HepG2 (cell line): Measurements from ENCODE around the gene PRIMPOL. TPM values are rescaled to one million over a fixed set of nuclear protein-coding genes. Genes with fewer than 3 reads are reported as not detected.
A peak's percentile ranks its signal among the peaks of the same experiment; 100 is the strongest.

ENCODE experiments used
- ATAC-seq: fragments of 200-7000 bp; cut with Tn5 transposase; 3 replicates; pipeline ENCODE4 v1.9.1; 2020; ENCODE audit warnings: mild to moderate bottlenecking, moderate library complexity
- BruUV-seq: library from RNA; stranded (reverse); fragments of 400-500 nt; replicated peaks from 2 replicates; lab custom pipeline; 2021; lab: Mats Ljungman, UMichigan
- CTCF ChIA-PET: fragments of 300-600 bp; formaldehyde crosslinking; extraction: SDS; loops from one replicate; lab custom pipeline; 2021; ENCODE audit warnings: low total read pairs, inconsistent platforms, low intra/inter-chr PET ratio; lab: Yijun Ruan, JAX
- POLR2A ChIA-PET: fragments of 350-600 bp; sonication (Branson Sonifier 250); formaldehyde crosslinking; loops from one replicate; lab custom pipeline; 2020; ENCODE audit warnings: antibody characterized with exemption, inconsistent platforms; lab: Yijun Ruan, JAX
- DNase-seq: peaks from one replicate; pipeline ENCODE4 v3.0.0-alpha.2; 2015; ENCODE audit warnings: low spot score
- FAIRE-seq: peaks from 3 replicates; lab custom pipeline; 2011; peaks lifted over from hg19 to GRCh38; lab: Jason Lieb, UNC
- H2AFZ ChIP-seq: one replicate; pipeline ENCODE4 v1.6.1; 2011; ENCODE audit warnings: low read length, inconsistent platforms
- H3K27ac ChIP-seq: fragments of 300-600 bp; 3 replicates; pipeline ENCODE4 v1.8.0; 2011; ENCODE audit warnings: mixed run types, mild to moderate bottlenecking, mixed read lengths, low read length, inconsistent platforms; ENCODE audit not compliant: insufficient read depth; ENCODE audit errors: extremely low read length
- H3K27me3 ChIP-seq, 2 experiments: fragments of 200-600 bp in 1 of 2; 2 replicates in 1 of 2; 3 replicates in 1 of 2; pipeline versions ENCODE4 v1.6.0 to v1.8.0; 2011; ENCODE audit warnings: low read length in 2 of 2, mild to moderate bottlenecking in 2 of 2, moderate library complexity in 2 of 2, inconsistent platforms in 1 of 2; ENCODE audit not compliant: insufficient read depth in 2 of 2, control insufficient read depth in 1 of 2
- H3K36me3 ChIP-seq, 2 experiments: fragments of 200-600 bp in 1 of 2; replicated peaks in 1 of 2; 2 replicates in 1 of 2; 3 replicates in 1 of 2; pipeline versions ENCODE4 v1.5.1 to v1.8.0; 2011; ENCODE audit warnings: low read length in 2 of 2, inconsistent platforms in 1 of 2; ENCODE audit not compliant: insufficient read depth in 2 of 2, control insufficient read depth in 1 of 2
- H3K4me1 ChIP-seq: 2 replicates; pipeline ENCODE4 v1.5.1; 2012; ENCODE audit warnings: low read length, inconsistent platforms; ENCODE audit not compliant: insufficient read depth
- H3K4me2 ChIP-seq: 2 replicates; pipeline ENCODE4 v1.6.0; 2011; ENCODE audit warnings: low read depth, low read length, inconsistent platforms
- H3K4me3 ChIP-seq, 3 experiments: fragments of 200-600 bp in 1 of 3; sonication (generic), shearing (Covaris generic) in 1 of 3; replicated peaks in 1 of 3; 2 replicates each; pipeline ENCODE4 v1.5.1; 2011 to 2016; ENCODE audit warnings: low read length in 3 of 3, inconsistent platforms in 2 of 3, low read depth in 2 of 3, mild to moderate bottlenecking in 2 of 3, control low read depth in 1 of 3, mixed read lengths in 1 of 3; ENCODE audit not compliant: insufficient read depth in 1 of 3
- H3K79me2 ChIP-seq: one replicate; pipeline ENCODE4 v1.6.1; 2011; ENCODE audit warnings: low read length, inconsistent platforms; ENCODE audit not compliant: insufficient read depth
- H3K9ac ChIP-seq: 2 replicates; pipeline ENCODE4 v1.6.0; 2011; ENCODE audit warnings: mild to moderate bottlenecking, low read depth, low read length, inconsistent platforms; ENCODE audit not compliant: insufficient read depth
- H3K9me3 ChIP-seq: 2 replicates; pipeline ENCODE4 v1.5.1; 2012; ENCODE audit warnings: mild to moderate bottlenecking, low read length
- H4K20me1 ChIP-seq: 2 replicates; pipeline ENCODE4 v1.6.0; 2011; ENCODE audit warnings: inconsistent platforms, mild to moderate bottlenecking, low read length, moderate library complexity; ENCODE audit not compliant: insufficient read depth
- CC2D1A ChIP-seq: sonication (generic); formaldehyde crosslinking; IDR thresholded peaks from 2 replicates; pipeline ENCODE4 v1.8.1; 2023; ENCODE audit warnings: mild to moderate bottlenecking, missing genetic modification reagents
- CEBPB ChIP-seq: IDR thresholded peaks from 2 replicates; pipeline ENCODE4 v1.6.1; 2011; ENCODE audit warnings: low read depth, low read length, improper control_type of control experiment, borderline replicate concordance
- NFE2 ChIP-seq: sonication (generic); formaldehyde crosslinking; IDR thresholded peaks from 2 replicates; pipeline ENCODE4 v1.4.0; 2020; ENCODE audit warnings: missing genetic modification reagents
- PHF5A ChIP-seq: IDR thresholded peaks from one replicate; pipeline ENCODE4 v1.6.1; 2018; ENCODE audit warnings: low read depth, missing genetic modification reagents; ENCODE audit not compliant: unreplicated experiment
- RBM39 ChIP-seq: fragments of 200-400 bp; formaldehyde crosslinking; IDR thresholded peaks from one replicate; pipeline ENCODE4 v1.6.1; 2018; ENCODE audit warnings: antibody characterized with exemption, mild to moderate bottlenecking, low read depth, low read length; ENCODE audit not compliant: poor library complexity, severe bottlenecking
- SRSF1 ChIP-seq: fragments of 200-400 bp; formaldehyde crosslinking; optimal IDR thresholded peaks from 2 replicates; pipeline ENCODE3; 2017; ENCODE audit warnings: mild to moderate bottlenecking, low read depth, low read length, moderate library complexity
- ZNF136 ChIP-seq: sonication (generic); formaldehyde crosslinking; IDR thresholded peaks from 2 replicates; pipeline ENCODE4 v1.8.1; 2022; ENCODE audit warnings: low read depth, mild to moderate bottlenecking, moderate library complexity, missing genetic modification reagents
- ZNF207 ChIP-seq: fragments of 450-650 bp; IDR thresholded peaks from 2 replicates; pipeline ENCODE4 v1.6.1; 2016; ENCODE audit warnings: antibody characterized with exemption, borderline replicate concordance
- ZNF441 ChIP-seq: sonication (generic); formaldehyde crosslinking; IDR thresholded peaks from 2 replicates; pipeline ENCODE4 v1.7.0; 2021; ENCODE audit warnings: missing genetic modification reagents, borderline replicate concordance
- ZNF598 ChIP-seq: sonication (generic); formaldehyde crosslinking; IDR thresholded peaks from 2 replicates; pipeline ENCODE4 v1.5.1; 2020; ENCODE audit warnings: mild to moderate bottlenecking, missing genetic modification reagents, borderline replicate concordance
- ZNF614 ChIP-seq: IDR thresholded peaks from 2 replicates; pipeline ENCODE4 v1.6.1; 2018; ENCODE audit warnings: missing biosample characterization, missing genetic modification reagents, inconsistent platforms, borderline replicate concordance
- WGBS: methylation state at CpG from one replicate; pipeline ENCODE4 v1.1.6; 2017; ENCODE audit warnings: low lambda C conversion rate; 5-methylcytosine and 5-hydroxymethylcytosine counted together
- in situ Hi-C: cut with HindIII; loops from 2 replicates; pipeline ENCODE4 v1.10.0; 2017; ENCODE audit warnings: low pct_unique_long_range_greater_than_20kb; ENCODE audit not compliant: extremely low pct_ligation_motif_present
- intact Hi-C: fragments of 100-400 bp; cut with micrococcal nuclease; formaldehyde crosslinking; loops from one replicate; pipeline ENCODE4 v1.10.0; 2022; ENCODE audit not compliant: unreplicated experiment
- polyA plus RNA-seq, 8 experiments: library from polyadenylated mRNA; depleted of rRNA in 3 of 8; stranded (reverse) in 7 of 8; unstranded in 1 of 8; fragments of >200 nt; fragmentation: Illumina TruSeq in 4 of 8; extraction: Trizol in 4 of 8; gene quantifications; 2 replicates each; pipeline versions ENCODE4 v1.2.1 to v1.2.3, GENCODE V29; 2011 to 2016; ENCODE audit warnings: low read depth in 4 of 8, missing spikeins in 1 of 8, mixed read lengths in 1 of 8; ENCODE audit not compliant: insufficient read depth in 1 of 8
- total RNA-seq, 5 experiments: library from RNA; depleted of rRNA; stranded (reverse); fragments of >200 nt; fragmentation: Illumina TruSeq; extraction: Trizol; gene quantifications; 2 replicates each; pipeline ENCODE4 v1.2.3, GENCODE V29; 2016; ENCODE audit warnings: low read depth in 1 of 5
- TF ChIP-seq, protein P1 (sequence below): sonication (generic); formaldehyde crosslinking; IDR thresholded peaks from 2 replicates; pipeline ENCODE4 v1.5.1; 2020; ENCODE audit warnings: mild to moderate bottlenecking, moderate library complexity, missing genetic modification reagents
- TF ChIP-seq, protein P2 (sequence below): sonication (generic); formaldehyde crosslinking; IDR thresholded peaks from 2 replicates; pipeline ENCODE4 v1.8.0; 2022; ENCODE audit warnings: mild to moderate bottlenecking, missing genetic modification reagents, borderline replicate concordance

Gene PRIMPOL
- total and polyA plus RNA-seq, 2 of the 13 experiments (the other 11 are each of a cell fraction or from before 2014, with no cell fraction given), result 7.3 to 11.0 TPM

DNA sequence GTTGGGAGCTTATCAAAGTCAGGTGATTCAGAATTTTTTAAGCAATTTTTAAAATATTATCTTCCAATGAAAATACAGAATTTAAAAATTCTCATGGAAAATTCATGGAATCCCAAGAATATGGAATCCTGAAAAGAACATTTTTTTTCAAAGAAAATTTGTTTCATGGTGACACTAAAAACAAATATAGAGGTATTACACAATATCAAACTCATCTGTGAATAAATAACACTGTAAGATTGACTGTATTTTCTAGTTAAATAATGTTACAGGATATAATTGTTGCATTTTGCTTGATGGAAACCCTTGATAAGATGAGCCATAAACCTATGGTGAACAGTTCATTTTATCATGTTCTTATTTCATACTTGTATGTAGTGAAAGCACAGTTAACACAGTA, 11.4 kb downstream of the PRIMPOL start:
- intact Hi-C loops (no loop called here), in situ Hi-C loops (no loop called here)
- no peaks in the 10 kb centered on the region for H3K4me1 ChIP-seq
- TF ChIP-seq ZNF614 (CRISPR knock-in tag) (no peak), NFE2 (CRISPR knock-in tag) (no peak), CEBPB (peak; percentile 36; the same call in 1 of the 2 replicates), RBM39 (no peak)
- ChIA-PET CTCF (no interaction called here), POLR2A (no interaction called here)
- BruUV-seq, result no TSS peak
- DNase-seq (no peak), ATAC-seq (no peak), FAIRE-seq (no peak)
- no peaks in the 10 kb centered on the region for H3K9me3 ChIP-seq
- no peak overlapping the region for H3K4me2 ChIP-seq
- H3K79me2 ChIP-seq, result no peaks in the 10 kb centered on the region
- no peaks in the 10 kb centered on the region for H4K20me1 ChIP-seq
- H3K27me3 ChIP-seq, result no peaks in the 10 kb centered on the region
- no peak overlapping the region for H3K9ac ChIP-seq
- peaks cover 0 to 1% of the 10 kb centered on the region in 2 experiments; a peak in 3 of 5 replicates for H3K36me3 ChIP-seq
- no peak overlapping the region for H3K27ac ChIP-seq
- H2AFZ ChIP-seq, result no peak overlapping the region
- no peak overlapping the region for H3K4me3 ChIP-seq

GRCh38 chr4:184662236-184662635, 12.7 kb downstream of the PRIMPOL start:
- Histone ChIP-seq H3K36me3 (peaks cover 0 to 1% of the 10 kb centered on the region in 2 experiments; a peak in 3 of 5 replicates), H4K20me1 (no peaks in the 10 kb centered on the region), H2AFZ (no peak overlapping the region), H3K27ac (no peak overlapping the region), H3K9me3 (no peaks in the 10 kb centered on the region), H3K4me1 (no peaks in the 10 kb centered on the region), H3K79me2 (no peaks in the 10 kb centered on the region), H3K9ac (no peak overlapping the region), H3K4me3 (no peak overlapping the region), H3K27me3 (no peaks in the 10 kb centered on the region), H3K4me2 (no peak overlapping the region)
- in situ Hi-C loops (no loop called here), intact Hi-C loops (no loop called here)
- FAIRE-seq (no peak), ATAC-seq (no peak), DNase-seq (no peak)
- ChIA-PET POLR2A (interaction anchor here (1.7 kb wide), 1 partner anchor 13 kb away, joined by 4 read pairs; the partner anchor contains the start of genes CASP3 and PRIMPOL), CTCF (no interaction called here)
- WGBS, result 100% methylated on average over 1 of the region's 1 CpG
- no TSS peak for BruUV-seq
- no peak for TF ChIP-seq ZNF598 (CRISPR knock-in tag)
- no peak for TF ChIP-seq SRSF1
- no peak for TF ChIP-seq ZNF207
- no peak for TF ChIP-seq PHF5A (CRISPR knock-in tag)
- TF ChIP-seq, protein P1, sequence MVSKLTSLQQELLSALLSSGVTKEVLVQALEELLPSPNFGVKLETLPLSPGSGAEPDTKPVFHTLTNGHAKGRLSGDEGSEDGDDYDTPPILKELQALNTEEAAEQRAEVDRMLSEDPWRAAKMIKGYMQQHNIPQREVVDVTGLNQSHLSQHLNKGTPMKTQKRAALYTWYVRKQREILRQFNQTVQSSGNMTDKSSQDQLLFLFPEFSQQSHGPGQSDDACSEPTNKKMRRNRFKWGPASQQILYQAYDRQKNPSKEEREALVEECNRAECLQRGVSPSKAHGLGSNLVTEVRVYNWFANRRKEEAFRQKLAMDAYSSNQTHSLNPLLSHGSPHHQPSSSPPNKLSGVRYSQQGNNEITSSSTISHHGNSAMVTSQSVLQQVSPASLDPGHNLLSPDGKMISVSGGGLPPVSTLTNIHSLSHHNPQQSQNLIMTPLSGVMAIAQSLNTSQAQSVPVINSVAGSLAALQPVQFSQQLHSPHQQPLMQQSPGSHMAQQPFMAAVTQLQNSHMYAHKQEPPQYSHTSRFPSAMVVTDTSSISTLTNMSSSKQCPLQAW (CRISPR knock-in tag), result no peak
- no peak for TF ChIP-seq ZNF441 (CRISPR knock-in tag)
- TF ChIP-seq, protein P2, sequence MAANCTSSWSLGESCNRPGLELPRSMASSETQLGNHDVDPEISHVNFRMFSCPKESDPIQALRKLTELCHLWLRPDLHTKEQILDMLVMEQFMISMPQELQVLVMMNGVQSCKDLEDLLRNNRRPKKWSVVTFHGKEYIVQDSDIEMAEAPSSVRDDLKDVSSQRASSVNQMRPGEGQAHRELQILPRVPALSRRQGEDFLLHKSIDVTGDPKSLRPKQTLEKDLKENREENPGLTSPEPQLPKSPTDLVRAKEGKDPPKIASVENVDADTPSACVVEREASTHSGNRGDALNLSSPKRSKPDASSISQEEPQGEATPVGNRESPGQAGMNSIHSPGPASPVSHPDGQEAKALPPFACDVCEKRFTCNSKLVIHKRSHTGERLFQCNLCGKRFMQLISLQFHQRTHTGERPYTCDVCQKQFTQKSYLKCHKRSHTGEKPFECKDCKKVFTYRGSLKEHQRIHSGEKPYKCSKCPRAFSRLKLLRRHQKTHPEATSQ (CRISPR knock-in tag), result no peak
- TF ChIP-seq ZNF136 (CRISPR knock-in tag), result no peak
- TF ChIP-seq CC2D1A (CRISPR knock-in tag), result no peak
